ENCODE measurements around the gene PDS5A. TPM values are rescaled to one million over a fixed set of nuclear protein-coding genes. Genes with fewer than 3 reads are reported as not detected.
"Not testable (repeated sequence)": the region's sequence is repeated elsewhere in the genome, so short reads cannot be mapped to it uniquely, and the experiment has no call there.

Gene PDS5A
- total RNA-seq, 2 experiments from 2014 or later = 101 to 103 TPM

GRCh38 chr4:39841894-39842293 lies 135.8 kb downstream of the PDS5A start:
- CTCF ChIA-PET = no interaction called here
- H3K27me3 Mint-ChIP-seq = no peaks in the 10 kb centered on the region
- POLR2A ChIA-PET = no interaction called here
- peaks cover 38% of the 10 kb centered on the region for H3K36me3 Mint-ChIP-seq
- no peak for DNase-seq
- intact Hi-C loops (cut with micrococcal nuclease) = loop anchor here (10.0 kb wide), 1 partner anchor 133 kb away; the partner anchor contains the start of gene PDS5A
- no peak overlapping the region for H3K4me3 Mint-ChIP-seq
- no peak overlapping the region for H3K27ac Mint-ChIP-seq
- no peaks in the 10 kb centered on the region for H3K9me3 Mint-ChIP-seq
- no peaks in the 10 kb centered on the region for H3K4me1 Mint-ChIP-seq (ENCODE audit: low read depth)

- H3K36me3 Mint-ChIP-seq = peaks cover 44% of the 10 kb centered on the region
- H3K4me3 Mint-ChIP-seq; DNase-seq; H3K9me3 Mint-ChIP-seq; CTCF ChIA-PET; H3K4me1 Mint-ChIP-seq (ENCODE audit: low read depth); H3K27ac Mint-ChIP-seq; POLR2A ChIA-PET; H3K27me3 Mint-ChIP-seq: not testable (repeated sequence)
- intact Hi-C loops (cut with micrococcal nuclease) = loop anchor here (10.0 kb wide), 1 partner anchor 134 kb away; the partner anchor contains the start of gene PDS5A
Measured at GRCh38 chr4:39840516-39840915, 137.2 kb downstream of the PDS5A start.

- no peaks in the 10 kb centered on the region for H3K27me3 Mint-ChIP-seq
- no peak overlapping the region for H3K27ac Mint-ChIP-seq
- H3K4me1 Mint-ChIP-seq (ENCODE audit: low read depth) = no peaks in the 10 kb centered on the region
- H3K4me3 Mint-ChIP-seq = no peak overlapping the region
- ChIA-PET CTCF (no interaction called here), POLR2A (no interaction called here)
- H3K36me3 Mint-ChIP-seq = peaks cover 45% of the 10 kb centered on the region
- no peak for DNase-seq
- no peaks in the 10 kb centered on the region for H3K9me3 Mint-ChIP-seq
- intact Hi-C loops (cut with micrococcal nuclease) = loop anchor here (10.0 kb wide), 1 partner anchor 135 kb away; the partner anchor contains the start of gene PDS5A
Measured at GRCh38 chr4:39840027-39840426, 137.7 kb downstream of the PDS5A start.

- H3K36me3 Mint-ChIP-seq = peaks cover 46% of the 10 kb centered on the region
- POLR2A ChIA-PET; CTCF ChIA-PET; DNase-seq; H3K4me3 Mint-ChIP-seq; H3K27ac Mint-ChIP-seq; intact Hi-C loops (cut with micrococcal nuclease); H3K27me3 Mint-ChIP-seq; H3K9me3 Mint-ChIP-seq; H3K4me1 Mint-ChIP-seq (ENCODE audit: low read depth): not testable (repeated sequence)
Measured at GRCh38 chr4:39838431-39838830, 139.3 kb downstream of the PDS5A start.

GRCh38 chr4:39834269-39834668 lies 143.4 kb downstream of the PDS5A start:
- Mint-ChIP-seq H3K27ac (no peak overlapping the region), H3K27me3 (no peaks in the 10 kb centered on the region), H3K4me3 (no peak overlapping the region), H3K36me3 (peaks cover 36% of the 10 kb centered on the region), H3K9me3 (no peaks in the 10 kb centered on the region), H3K4me1 (ENCODE audit: low read depth) (no peaks in the 10 kb centered on the region)
- intact Hi-C loops (cut with micrococcal nuclease) = no loop called here
- POLR2A ChIA-PET = no interaction called here
- no peak for DNase-seq
- CTCF ChIA-PET = interaction anchor here (0.6 to 2.0 kb wide), 2 partner anchors 16 to 138 kb away, joined by 3 to 7 read pairs; no protein-coding TSS in a partner anchor

GRCh38 chr4:39825741-39826231 lies 151.9 kb downstream of the PDS5A start:
- Mint-ChIP-seq H3K9me3 (no peaks in the 10 kb centered on the region), H3K27ac (no peak overlapping the region), H3K36me3 (peaks cover 24% of the 10 kb centered on the region), H3K4me3 (no peak overlapping the region), H3K27me3 (no peaks in the 10 kb centered on the region), H3K4me1 (ENCODE audit: low read depth) (no peaks in the 10 kb centered on the region)
- DNase-seq = no peak
- POLR2A ChIA-PET = no interaction called here
- intact Hi-C loops (cut with micrococcal nuclease) = no loop called here
- CTCF ChIA-PET = no interaction called here

- peaks cover 21% of the 10 kb centered on the region for H3K36me3 Mint-ChIP-seq
- no peaks in the 10 kb centered on the region for H3K4me1 Mint-ChIP-seq (ENCODE audit: low read depth)
- no peaks in the 10 kb centered on the region for H3K9me3 Mint-ChIP-seq
- POLR2A ChIA-PET = no interaction called here
- DNase-seq = no peak
- H3K4me3 Mint-ChIP-seq = no peak overlapping the region
- no peaks in the 10 kb centered on the region for H3K27me3 Mint-ChIP-seq
- CTCF ChIA-PET = no interaction called here
- H3K27ac Mint-ChIP-seq = no peak overlapping the region
- intact Hi-C loops (cut with micrococcal nuclease) = no loop called here
Measured at GRCh38 chr4:39825090-39825489, 152.6 kb downstream of the PDS5A start.

- POLR2A ChIA-PET = no interaction called here
- Mint-ChIP-seq H3K27ac (peak overlapping the region; percentile 26), H3K27me3 (no peaks in the 10 kb centered on the region), H3K9me3 (no peaks in the 10 kb centered on the region), H3K36me3 (peaks cover 14% of the 10 kb centered on the region), H3K4me3 (no peak overlapping the region), H3K4me1 (ENCODE audit: low read depth) (no peaks in the 10 kb centered on the region)
- CTCF ChIA-PET = no interaction called here
- intact Hi-C loops (cut with micrococcal nuclease) = loop anchor here (5.0 kb wide), 1 partner anchor 154 kb away; the partner anchor contains the start of gene PDS5A
- no peak for DNase-seq
Measured at GRCh38 chr4:39823191-39823590, 154.5 kb downstream of the PDS5A start.

GRCh38 chr4:39822662-39823061 lies 155.0 kb downstream of the PDS5A start:
- POLR2A ChIA-PET = no interaction called here

GRCh38 chr4:39821951-39822350 lies 155.8 kb downstream of the PDS5A start:
- no peaks in the 10 kb centered on the region for H3K9me3 Mint-ChIP-seq
- POLR2A ChIA-PET = no interaction called here
- no peaks in the 10 kb centered on the region for H3K4me1 Mint-ChIP-seq (ENCODE audit: low read depth)
- no peak overlapping the region for H3K27ac Mint-ChIP-seq
- intact Hi-C loops (cut with micrococcal nuclease) = loop anchor here (5.0 kb wide), 1 partner anchor 155 kb away; the partner anchor contains the start of gene PDS5A
- CTCF ChIA-PET = no interaction called here
- DNase-seq = no peak
- H3K36me3 Mint-ChIP-seq = peaks cover 8% of the 10 kb centered on the region
- H3K4me3 Mint-ChIP-seq = no peak overlapping the region
- H3K27me3 Mint-ChIP-seq = no peaks in the 10 kb centered on the region

More at GRCh38 chr4:39822662-39823061, 155.0 kb downstream of the PDS5A start:
- no peak for DNase-seq
- Mint-ChIP-seq H3K27ac (no peak overlapping the region), H3K4me3 (no peak overlapping the region), H3K4me1 (ENCODE audit: low read depth) (no peaks in the 10 kb centered on the region), H3K27me3 (no peaks in the 10 kb centered on the region), H3K9me3 (no peaks in the 10 kb centered on the region), H3K36me3 (peaks cover 10% of the 10 kb centered on the region)
- intact Hi-C loops (cut with micrococcal nuclease) = loop anchor here (5.0 kb wide), 1 partner anchor 155 kb away; the partner anchor contains the start of gene PDS5A
- CTCF ChIA-PET = no interaction called here

GRCh38 chr4:39820186-39820585 lies 157.5 kb downstream of the PDS5A start:
- H3K9me3 Mint-ChIP-seq = no peaks in the 10 kb centered on the region
- peaks cover 7% of the 10 kb centered on the region for H3K36me3 Mint-ChIP-seq
- CTCF ChIA-PET = no interaction called here
- intact Hi-C loops (cut with micrococcal nuclease) = loop anchor here (5.0 kb wide), 1 partner anchor 157 kb away; the partner anchor contains the start of gene PDS5A
- H3K27ac Mint-ChIP-seq = no peak overlapping the region
- no peaks in the 10 kb centered on the region for H3K27me3 Mint-ChIP-seq
- H3K4me3 Mint-ChIP-seq = no peak overlapping the region
- POLR2A ChIA-PET = no interaction called here
- DNase-seq = no peak
- H3K4me1 Mint-ChIP-seq (ENCODE audit: low read depth) = no peaks in the 10 kb centered on the region

- CTCF ChIA-PET = interaction anchor here (0.7 kb wide), 1 partner anchor 38 kb away, joined by 3 read pairs; no protein-coding TSS in a partner anchor
- intact Hi-C loops (cut with micrococcal nuclease) = no loop called here
- H3K9me3 Mint-ChIP-seq = peaks cover 11% of the 10 kb centered on the region
- H3K27ac Mint-ChIP-seq = no peak overlapping the region
- POLR2A ChIA-PET = no interaction called here
- H3K4me1 Mint-ChIP-seq (ENCODE audit: low read depth) = no peaks in the 10 kb centered on the region
- no peak for DNase-seq
- no peaks in the 10 kb centered on the region for H3K27me3 Mint-ChIP-seq
- peaks cover 1% of the 10 kb centered on the region for H3K36me3 Mint-ChIP-seq
- no peak overlapping the region for H3K4me3 Mint-ChIP-seq
Measured at GRCh38 chr4:39818646-39819045, 159.1 kb downstream of the PDS5A start.

- intact Hi-C loops (cut with micrococcal nuclease) = no loop called here
- ChIA-PET POLR2A (no interaction called here), CTCF (no interaction called here)
- Mint-ChIP-seq H3K4me3 (peak overlapping the region; percentile 51), H3K36me3 (peaks cover 7% of the 10 kb centered on the region), H3K4me1 (ENCODE audit: low read depth) (peaks cover 3% of the 10 kb centered on the region), H3K27ac (peak overlapping the region; percentile 60), H3K27me3 (peaks cover 3% of the 10 kb centered on the region), H3K9me3 (peaks cover 22% of the 10 kb centered on the region)
- DNase-seq = peak; percentile 23
Measured at GRCh38 chr4:39814403-39815185, 163.1 kb downstream of the PDS5A start.
